Measurements from ENCODE around the gene PPIL4.

DNA sequence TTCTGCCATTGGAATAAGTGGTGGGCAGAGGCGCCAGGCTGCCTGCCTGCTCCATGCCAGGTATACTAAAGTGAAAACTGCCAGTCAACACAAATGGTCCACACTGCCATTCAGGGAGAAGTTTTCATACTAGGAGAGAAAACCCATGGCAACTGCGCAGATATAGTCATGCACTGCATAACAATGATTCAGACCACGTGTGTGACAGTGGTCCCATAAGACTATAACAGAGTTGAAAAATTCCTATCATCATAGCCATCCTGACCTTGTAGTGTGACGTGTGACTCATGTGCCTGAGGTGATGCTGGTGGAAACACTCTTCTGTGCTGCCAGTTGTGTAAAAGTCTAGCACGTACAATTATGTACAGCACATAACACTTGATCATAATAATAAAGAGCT is 86.1 kb downstream of the PPIL4 start:
- TF ChIP-seq ZNF114 (CRISPR knock-in tag; IDR thresholded peaks at IDR 0.05) (no peak), CTCF (conservative IDR thresholded peaks at IDR 0.05; ENCODE audit: low read depth in 2 of 2) (no peak), EZH2 (IDR thresholded peaks at IDR 0.05; ENCODE audit: low read depth, unreplicated experiment) (no peak), EZH2phosphoT487 (IDR thresholded peaks at IDR 0.05; ENCODE audit: unreplicated experiment) (no peak), POLR2AphosphoS5 (IDR thresholded peaks at IDR 0.05; ENCODE audit: low read depth) (no peak), CREB1 (CRISPR knock-in tag; IDR thresholded peaks at IDR 0.05; ENCODE audit: low read depth) (no peak)
- TF ChIP-seq, protein P1, sequence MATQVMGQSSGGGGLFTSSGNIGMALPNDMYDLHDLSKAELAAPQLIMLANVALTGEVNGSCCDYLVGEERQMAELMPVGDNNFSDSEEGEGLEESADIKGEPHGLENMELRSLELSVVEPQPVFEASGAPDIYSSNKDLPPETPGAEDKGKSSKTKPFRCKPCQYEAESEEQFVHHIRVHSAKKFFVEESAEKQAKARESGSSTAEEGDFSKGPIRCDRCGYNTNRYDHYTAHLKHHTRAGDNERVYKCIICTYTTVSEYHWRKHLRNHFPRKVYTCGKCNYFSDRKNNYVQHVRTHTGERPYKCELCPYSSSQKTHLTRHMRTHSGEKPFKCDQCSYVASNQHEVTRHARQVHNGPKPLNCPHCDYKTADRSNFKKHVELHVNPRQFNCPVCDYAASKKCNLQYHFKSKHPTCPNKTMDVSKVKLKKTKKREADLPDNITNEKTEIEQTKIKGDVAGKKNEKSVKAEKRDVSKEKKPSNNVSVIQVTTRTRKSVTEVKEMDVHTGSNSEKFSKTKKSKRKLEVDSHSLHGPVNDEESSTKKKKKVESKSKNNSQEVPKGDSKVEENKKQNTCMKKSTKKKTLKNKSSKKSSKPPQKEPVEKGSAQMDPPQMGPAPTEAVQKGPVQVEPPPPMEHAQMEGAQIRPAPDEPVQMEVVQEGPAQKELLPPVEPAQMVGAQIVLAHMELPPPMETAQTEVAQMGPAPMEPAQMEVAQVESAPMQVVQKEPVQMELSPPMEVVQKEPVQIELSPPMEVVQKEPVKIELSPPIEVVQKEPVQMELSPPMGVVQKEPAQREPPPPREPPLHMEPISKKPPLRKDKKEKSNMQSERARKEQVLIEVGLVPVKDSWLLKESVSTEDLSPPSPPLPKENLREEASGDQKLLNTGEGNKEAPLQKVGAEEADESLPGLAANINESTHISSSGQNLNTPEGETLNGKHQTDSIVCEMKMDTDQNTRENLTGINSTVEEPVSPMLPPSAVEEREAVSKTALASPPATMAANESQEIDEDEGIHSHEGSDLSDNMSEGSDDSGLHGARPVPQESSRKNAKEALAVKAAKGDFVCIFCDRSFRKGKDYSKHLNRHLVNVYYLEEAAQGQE (IDR thresholded peaks at IDR 0.05; ENCODE audit: unreplicated experiment), result no peak
- TF ChIP-seq, protein P2, sequence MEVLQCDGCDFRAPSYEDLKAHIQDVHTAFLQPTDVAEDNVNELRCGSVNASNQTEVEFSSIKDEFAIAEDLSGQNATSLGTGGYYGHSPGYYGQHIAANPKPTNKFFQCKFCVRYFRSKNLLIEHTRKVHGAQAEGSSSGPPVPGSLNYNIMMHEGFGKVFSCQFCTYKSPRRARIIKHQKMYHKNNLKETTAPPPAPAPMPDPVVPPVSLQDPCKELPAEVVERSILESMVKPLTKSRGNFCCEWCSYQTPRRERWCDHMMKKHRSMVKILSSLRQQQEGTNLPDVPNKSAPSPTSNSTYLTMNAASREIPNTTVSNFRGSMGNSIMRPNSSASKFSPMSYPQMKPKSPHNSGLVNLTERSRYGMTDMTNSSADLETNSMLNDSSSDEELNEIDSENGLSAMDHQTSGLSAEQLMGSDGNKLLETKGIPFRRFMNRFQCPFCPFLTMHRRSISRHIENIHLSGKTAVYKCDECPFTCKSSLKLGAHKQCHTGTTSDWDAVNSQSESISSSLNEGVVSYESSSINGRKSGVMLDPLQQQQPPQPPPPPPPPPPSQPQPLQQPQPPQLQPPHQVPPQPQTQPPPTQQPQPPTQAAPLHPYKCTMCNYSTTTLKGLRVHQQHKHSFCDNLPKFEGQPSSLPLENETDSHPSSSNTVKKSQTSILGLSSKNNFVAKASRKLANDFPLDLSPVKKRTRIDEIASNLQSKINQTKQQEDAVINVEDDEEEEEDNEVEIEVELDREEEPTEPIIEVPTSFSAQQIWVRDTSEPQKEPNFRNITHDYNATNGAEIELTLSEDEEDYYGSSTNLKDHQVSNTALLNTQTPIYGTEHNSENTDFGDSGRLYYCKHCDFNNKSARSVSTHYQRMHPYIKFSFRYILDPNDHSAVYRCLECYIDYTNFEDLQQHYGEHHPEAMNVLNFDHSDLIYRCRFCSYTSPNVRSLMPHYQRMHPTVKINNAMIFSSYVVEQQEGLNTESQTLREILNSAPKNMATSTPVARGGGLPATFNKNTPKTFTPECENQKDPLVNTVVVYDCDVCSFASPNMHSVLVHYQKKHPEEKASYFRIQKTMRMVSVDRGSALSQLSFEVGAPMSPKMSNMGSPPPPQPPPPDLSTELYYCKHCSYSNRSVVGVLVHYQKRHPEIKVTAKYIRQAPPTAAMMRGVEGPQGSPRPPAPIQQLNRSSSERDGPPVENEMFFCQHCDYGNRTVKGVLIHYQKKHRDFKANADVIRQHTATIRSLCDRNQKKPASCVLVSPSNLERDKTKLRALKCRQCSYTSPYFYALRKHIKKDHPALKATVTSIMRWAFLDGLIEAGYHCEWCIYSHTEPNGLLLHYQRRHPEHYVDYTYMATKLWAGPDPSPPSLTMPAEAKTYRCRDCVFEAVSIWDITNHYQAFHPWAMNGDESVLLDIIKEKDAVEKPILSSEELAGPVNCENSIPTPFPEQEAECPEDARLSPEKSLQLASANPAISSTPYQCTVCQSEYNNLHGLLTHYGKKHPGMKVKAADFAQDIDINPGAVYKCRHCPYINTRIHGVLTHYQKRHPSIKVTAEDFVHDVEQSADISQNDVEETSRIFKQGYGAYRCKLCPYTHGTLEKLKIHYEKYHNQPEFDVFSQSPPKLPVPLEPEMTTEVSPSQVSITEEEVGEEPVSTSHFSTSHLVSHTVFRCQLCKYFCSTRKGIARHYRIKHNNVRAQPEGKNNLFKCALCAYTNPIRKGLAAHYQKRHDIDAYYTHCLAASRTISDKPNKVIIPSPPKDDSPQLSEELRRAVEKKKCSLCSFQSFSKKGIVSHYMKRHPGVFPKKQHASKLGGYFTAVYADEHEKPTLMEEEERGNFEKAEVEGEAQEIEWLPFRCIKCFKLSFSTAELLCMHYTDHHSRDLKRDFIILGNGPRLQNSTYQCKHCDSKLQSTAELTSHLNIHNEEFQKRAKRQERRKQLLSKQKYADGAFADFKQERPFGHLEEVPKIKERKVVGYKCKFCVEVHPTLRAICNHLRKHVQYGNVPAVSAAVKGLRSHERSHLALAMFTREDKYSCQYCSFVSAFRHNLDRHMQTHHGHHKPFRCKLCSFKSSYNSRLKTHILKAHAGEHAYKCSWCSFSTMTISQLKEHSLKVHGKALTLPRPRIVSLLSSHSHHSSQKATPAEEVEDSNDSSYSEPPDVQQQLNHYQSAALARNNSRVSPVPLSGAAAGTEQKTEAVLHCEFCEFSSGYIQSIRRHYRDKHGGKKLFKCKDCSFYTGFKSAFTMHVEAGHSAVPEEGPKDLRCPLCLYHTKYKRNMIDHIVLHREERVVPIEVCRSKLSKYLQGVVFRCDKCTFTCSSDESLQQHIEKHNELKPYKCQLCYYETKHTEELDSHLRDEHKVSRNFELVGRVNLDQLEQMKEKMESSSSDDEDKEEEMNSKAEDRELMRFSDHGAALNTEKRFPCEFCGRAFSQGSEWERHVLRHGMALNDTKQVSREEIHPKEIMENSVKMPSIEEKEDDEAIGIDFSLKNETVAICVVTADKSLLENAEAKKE (CRISPR knock-in tag; IDR thresholded peaks at IDR 0.05), result no peak
- TF ChIP-seq, protein P3, sequence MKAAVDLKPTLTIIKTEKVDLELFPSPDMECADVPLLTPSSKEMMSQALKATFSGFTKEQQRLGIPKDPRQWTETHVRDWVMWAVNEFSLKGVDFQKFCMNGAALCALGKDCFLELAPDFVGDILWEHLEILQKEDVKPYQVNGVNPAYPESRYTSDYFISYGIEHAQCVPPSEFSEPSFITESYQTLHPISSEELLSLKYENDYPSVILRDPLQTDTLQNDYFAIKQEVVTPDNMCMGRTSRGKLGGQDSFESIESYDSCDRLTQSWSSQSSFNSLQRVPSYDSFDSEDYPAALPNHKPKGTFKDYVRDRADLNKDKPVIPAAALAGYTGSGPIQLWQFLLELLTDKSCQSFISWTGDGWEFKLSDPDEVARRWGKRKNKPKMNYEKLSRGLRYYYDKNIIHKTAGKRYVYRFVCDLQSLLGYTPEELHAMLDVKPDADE (IDR thresholded peaks at IDR 0.05), result no peak

All from GM23338 (cell line).